Central memory CD8-positive, alpha-beta T cell (primary cell): ENCODE measurements around the gene PRR7.
A peak's percentile ranks its signal among the peaks of the same experiment; 100 is the strongest.

Experiments
- ATAC-seq: fragments of 150-1000 bp; cut with Tn5 transposase; replicated peaks from 2 replicates; pipeline ENCODE4 v1.10.0; 2022; ENCODE audit warnings: mild to moderate bottlenecking, moderate FRiP score, moderate number of reproducible peaks; ENCODE audit not compliant: poor library complexity, severe bottlenecking; ENCODE audit errors: extremely low read depth
- DNase-seq, 2 donors: peaks; one replicate each; pipeline ENCODE4 v3.0.0; 2021; ENCODE audit warnings: low spot score in 2 of 2
- H3K27ac Mint-ChIP-seq: one replicate; pipeline ENCODE4 v1.8.0; 2022; ENCODE audit warnings: low read depth, mild to moderate bottlenecking, moderate library complexity, mixed read lengths
- H3K27me3 Mint-ChIP-seq: one replicate; pipeline ENCODE4 v1.8.0; 2022; ENCODE audit warnings: mixed read lengths
- H3K36me3 Mint-ChIP-seq: one replicate; pipeline ENCODE4 v1.8.0; 2022; ENCODE audit warnings: mild to moderate bottlenecking, moderate library complexity, mixed read lengths; ENCODE audit not compliant: insufficient read depth
- H3K4me1 Mint-ChIP-seq: one replicate; pipeline ENCODE4 v1.8.0; 2022; ENCODE audit warnings: mixed read lengths
- H3K4me3 Mint-ChIP-seq: one replicate; pipeline ENCODE4 v1.8.0; 2022; ENCODE audit warnings: mild to moderate bottlenecking, moderate library complexity, mixed read lengths
- H3K9me3 Mint-ChIP-seq: one replicate; pipeline ENCODE4 v1.8.0; 2022; ENCODE audit warnings: mixed read lengths

PRR7 gene

GRCh38 chr5:177446200-177447065 lies at the start of gene PRR7:
Gene PRR7 (plus strand): TSS chr5:177446814. CDS start chr5:177455068, 8,254 bp downstream.
- DNase-seq (peak; percentile 66 to 71), ATAC-seq (peak; percentile 65)
- no peaks in the 10 kb centered on the region for H3K9me3 Mint-ChIP-seq
- peak within 1 kb of the TSS; percentile 76 for H3K4me3 Mint-ChIP-seq
- H3K4me1 Mint-ChIP-seq: peaks cover 43% of the 10 kb centered on the region
- H3K36me3 Mint-ChIP-seq: peaks cover 18% of the 10 kb centered on the region
- H3K27me3 Mint-ChIP-seq: no peaks in the 10 kb centered on the region
- peak within 1 kb of the TSS; percentile 98 for H3K27ac Mint-ChIP-seq

- DNase-seq: no peak
- Mint-ChIP-seq H3K4me3 (no peak overlapping the region), H3K4me1 (peaks cover 4% of the 10 kb centered on the region), H3K36me3 (no peaks in the 10 kb centered on the region), H3K27me3 (no peaks in the 10 kb centered on the region), H3K9me3 (no peaks in the 10 kb centered on the region), H3K27ac (no peak overlapping the region)
- no peak for ATAC-seq
These were observed 48.7 kb upstream of the PRR7 start for GRCh38 chr5:177397875-177398390.

DNA sequence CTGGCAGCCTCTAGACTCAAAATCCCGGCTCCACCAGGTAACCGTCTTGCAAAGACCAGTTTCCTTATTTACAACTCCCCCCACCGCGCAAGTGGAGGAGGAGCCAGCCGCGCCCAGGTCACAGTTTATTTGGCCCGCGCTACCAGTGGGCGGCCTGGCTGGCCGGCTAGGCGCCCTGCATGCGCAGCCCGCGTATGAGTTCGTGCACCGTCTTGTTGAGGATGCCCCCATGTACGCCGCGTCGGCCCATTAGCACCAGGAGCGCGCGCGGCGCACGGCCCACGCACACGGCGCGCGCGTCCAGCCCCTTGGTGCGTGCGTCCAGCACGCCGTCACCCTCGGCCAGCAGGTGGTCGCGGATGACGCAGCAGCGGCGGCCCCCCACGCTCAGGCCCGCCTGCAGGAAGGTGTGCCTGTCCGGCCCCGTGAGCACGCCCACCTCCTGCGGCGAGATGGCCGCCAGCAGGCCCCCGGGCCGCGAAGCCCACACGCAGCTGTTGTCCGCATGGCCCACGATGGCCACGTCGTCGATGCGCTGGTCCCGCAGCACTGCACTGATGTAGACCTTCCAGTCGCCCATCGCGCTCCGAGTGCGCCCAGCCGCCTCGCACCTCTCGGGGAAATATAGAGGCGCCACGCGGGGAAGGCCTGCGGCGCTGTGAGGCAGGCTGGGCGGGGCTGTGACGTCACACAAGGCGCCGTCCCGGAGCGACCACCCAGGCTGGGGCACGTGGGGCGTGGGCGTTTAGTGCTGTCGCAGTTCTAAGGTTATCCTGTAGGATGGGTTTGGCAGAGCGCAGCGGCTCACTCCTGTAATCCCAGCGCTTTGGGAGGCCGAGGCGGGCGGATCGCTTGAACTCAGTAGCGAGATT lies 46.4 kb upstream of the PRR7 start, which contains the start of gene PFN3:
PFN3 (minus strand) TSS at position 665 of the 872 bp plus-strand sequence; CDS start at position 580, 85 bp downstream.
- Mint-ChIP-seq H3K9me3 (no peaks in the 10 kb centered on the region), H3K4me1 (peaks cover 20% of the 10 kb centered on the region), H3K27ac (no peak within 1 kb of the TSS), H3K4me3 (no peak within 1 kb of the TSS), H3K36me3 (peaks cover 3% of the 10 kb centered on the region), H3K27me3 (no peaks in the 10 kb centered on the region)
- no peak for ATAC-seq
- DNase-seq: no peak

DNA sequence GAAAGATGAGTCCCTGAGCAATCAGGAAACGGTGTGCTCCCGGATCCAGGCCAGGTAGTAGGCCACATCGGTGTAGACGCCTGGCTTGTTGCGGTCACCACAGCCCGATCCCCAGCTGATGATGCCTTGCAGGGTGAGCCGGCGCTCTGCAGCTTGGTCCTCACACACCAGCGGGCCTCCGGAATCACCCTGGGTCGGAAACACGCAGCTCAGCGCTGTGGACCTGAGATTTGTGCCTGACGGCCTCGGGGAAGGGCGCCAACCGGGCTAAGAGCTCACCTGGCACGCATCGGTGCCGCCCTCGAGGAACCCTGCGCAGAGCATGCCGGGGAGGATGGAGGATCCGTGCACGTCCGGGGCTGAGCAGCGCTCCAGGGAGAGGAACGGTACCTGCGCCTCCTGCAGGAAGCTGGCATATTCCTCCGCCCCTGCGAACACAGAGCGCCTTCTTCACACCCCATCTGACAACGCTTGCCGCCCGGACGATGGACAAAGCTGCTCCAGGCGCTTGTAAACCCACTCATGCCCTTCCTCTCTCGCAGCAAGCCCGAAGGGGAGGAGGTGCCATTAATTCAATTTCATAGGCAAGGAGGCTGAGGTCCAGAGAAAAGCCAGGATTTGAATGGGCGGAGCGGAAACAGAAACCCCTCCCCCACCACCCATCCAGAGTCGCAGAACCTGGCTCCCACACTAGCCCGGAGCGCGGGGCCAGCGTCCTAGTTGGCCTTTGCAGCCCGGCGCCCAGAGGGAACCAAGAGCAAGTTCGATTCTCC lies 44.2 kb upstream of the PRR7 start:
- peak overlapping the region; percentile 81 for H3K4me3 Mint-ChIP-seq
- no peaks in the 10 kb centered on the region for H3K9me3 Mint-ChIP-seq
- no peak for ATAC-seq
- H3K4me1 Mint-ChIP-seq: peaks cover 28% of the 10 kb centered on the region
- peak overlapping the region; percentile 68 for H3K27ac Mint-ChIP-seq
- H3K27me3 Mint-ChIP-seq: no peaks in the 10 kb centered on the region
- DNase-seq: no peak
- H3K36me3 Mint-ChIP-seq: peaks cover 3% of the 10 kb centered on the region

GRCh38 chr5:177403102-177403791 lies 43.4 kb upstream of the PRR7 start:
- Mint-ChIP-seq H3K4me3 (peak overlapping the region; percentile 81), H3K36me3 (peaks cover 3% of the 10 kb centered on the region), H3K27ac (peak overlapping the region; percentile 68), H3K27me3 (no peaks in the 10 kb centered on the region), H3K9me3 (no peaks in the 10 kb centered on the region), H3K4me1 (peaks cover 28% of the 10 kb centered on the region)
- peak; percentile 49 to 64 for DNase-seq
- peak; percentile 53 for ATAC-seq

- H3K27me3 Mint-ChIP-seq: no peaks in the 10 kb centered on the region
- H3K4me3 Mint-ChIP-seq: peak overlapping the region; percentile 81
- H3K9me3 Mint-ChIP-seq: no peaks in the 10 kb centered on the region
- DNase-seq (peak; percentile 75 to 79), ATAC-seq (peak; percentile 87)
- no peak overlapping the region for H3K27ac Mint-ChIP-seq
- H3K36me3 Mint-ChIP-seq: peaks cover 3% of the 10 kb centered on the region
- H3K4me1 Mint-ChIP-seq: peaks cover 31% of the 10 kb centered on the region
These were observed 42.6 kb upstream of the PRR7 start for GRCh38 chr5:177403792-177404640.

DNA sequence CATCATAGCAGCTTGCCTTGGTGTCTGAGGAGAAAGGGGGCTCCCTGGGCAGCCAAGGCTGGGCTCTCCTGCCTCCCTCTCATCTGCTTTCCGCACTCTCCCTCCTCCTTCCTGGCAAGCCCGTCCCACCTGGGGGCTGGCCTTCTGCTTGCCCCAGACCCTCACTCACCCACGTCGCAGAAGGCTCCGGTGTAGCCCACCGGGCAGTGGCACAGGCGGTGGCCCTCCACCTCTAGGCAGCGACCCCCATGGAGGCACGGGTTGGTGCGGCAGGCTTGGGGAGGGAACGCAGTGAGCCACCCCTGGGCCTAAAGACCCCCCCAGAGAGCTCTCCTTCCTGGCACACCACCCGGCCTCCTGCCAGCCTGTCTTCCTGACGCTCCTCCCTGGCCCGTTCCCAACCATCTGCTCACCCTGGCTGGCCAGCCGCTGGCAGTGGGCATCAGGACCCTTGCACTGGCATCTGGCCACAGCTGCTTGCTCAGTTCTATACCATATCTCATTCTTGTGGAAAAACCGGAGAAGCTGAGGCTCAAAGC lies 41.9 kb upstream of the PRR7 start:
- H3K4me3 Mint-ChIP-seq: peak overlapping the region; percentile 81
- no peak overlapping the region for H3K27ac Mint-ChIP-seq
- peaks cover 36% of the 10 kb centered on the region for H3K4me1 Mint-ChIP-seq
- H3K27me3 Mint-ChIP-seq: no peaks in the 10 kb centered on the region
- ATAC-seq (no peak), DNase-seq (no peak)
- H3K9me3 Mint-ChIP-seq: no peaks in the 10 kb centered on the region
- H3K36me3 Mint-ChIP-seq: peaks cover 3% of the 10 kb centered on the region

GRCh38 chr5:177405312-177405711 lies 41.3 kb upstream of the PRR7 start:
- H3K36me3 Mint-ChIP-seq: peaks cover 5% of the 10 kb centered on the region
- H3K27ac Mint-ChIP-seq: no peak overlapping the region
- no peaks in the 10 kb centered on the region for H3K27me3 Mint-ChIP-seq
- no peaks in the 10 kb centered on the region for H3K9me3 Mint-ChIP-seq
- H3K4me3 Mint-ChIP-seq: peak overlapping the region; percentile 81
- DNase-seq (no peak), ATAC-seq (no peak)
- peaks cover 37% of the 10 kb centered on the region for H3K4me1 Mint-ChIP-seq

DNA sequence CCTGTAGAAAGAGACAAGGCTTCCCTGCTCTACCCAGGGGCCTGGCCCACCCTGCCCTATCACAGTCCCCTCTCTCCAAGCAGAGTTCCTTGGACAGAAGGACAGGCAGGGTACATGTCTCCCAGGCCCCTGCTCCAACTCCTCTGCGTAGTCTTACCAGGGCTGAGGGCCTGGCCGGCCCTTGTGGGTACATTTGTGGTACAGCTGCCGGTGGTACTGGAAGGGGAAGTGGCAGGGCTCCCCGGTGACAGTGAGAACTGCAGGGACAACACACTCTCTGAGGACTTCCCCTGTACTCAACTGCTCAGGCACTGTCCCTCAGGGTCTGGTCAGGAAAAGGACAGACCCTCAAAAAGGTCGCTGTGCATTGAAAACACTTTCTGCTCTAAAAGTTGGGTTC lies 40.8 kb upstream of the PRR7 start:
- DNase-seq (no peak), ATAC-seq (no peak)
- no peak overlapping the region for H3K27ac Mint-ChIP-seq
- H3K4me3 Mint-ChIP-seq: peak overlapping the region; percentile 81
- H3K9me3 Mint-ChIP-seq: no peaks in the 10 kb centered on the region
- peaks cover 5% of the 10 kb centered on the region for H3K36me3 Mint-ChIP-seq
- H3K27me3 Mint-ChIP-seq: no peaks in the 10 kb centered on the region
- peaks cover 42% of the 10 kb centered on the region for H3K4me1 Mint-ChIP-seq

GRCh38 chr5:177409043-177409801 lies 37.4 kb upstream of the PRR7 start, which contains the start of gene F12:
Gene F12 (minus strand): TSS chr5:177409564. CDS start chr5:177409527, 37 bp downstream.
- ATAC-seq: no peak
- Mint-ChIP-seq H3K9me3 (no peaks in the 10 kb centered on the region), H3K27me3 (no peaks in the 10 kb centered on the region), H3K27ac (peak within 1 kb of the TSS; percentile 11), H3K36me3 (peaks cover 10% of the 10 kb centered on the region), H3K4me1 (peaks cover 53% of the 10 kb centered on the region), H3K4me3 (peak within 1 kb of the TSS; percentile 27)
- no peak for DNase-seq
